Transverse colon (tissue), 4 donors: ENCODE data around the gene KCNMB1. TPM values are rescaled to one million over a fixed set of nuclear protein-coding genes. Genes with fewer than 3 reads are reported as not detected.

Source experiments
- DNase-seq: peaks from one replicate; pipeline ENCODE4 v3.0.0-alpha.2; 2019
- H3K27ac ChIP-seq, 4 donors: fragments of 200-600 bp; sonication (generic); 2 replicates each; pipeline ENCODE4 v1.5.1; 2016 to 2018; ENCODE audit warnings: inconsistent platforms in 4 of 4
- H3K27me3 ChIP-seq: fragments of 200-600 bp; sonication (generic); 2 replicates; pipeline ENCODE4 v1.5.1; 2017; ENCODE audit warnings: inconsistent platforms
- H3K36me3 ChIP-seq, 4 donors: fragments of 200-600 bp; sonication (generic); 2 replicates each; pipeline ENCODE4 v1.5.1; 2017 to 2019; ENCODE audit warnings: inconsistent platforms in 4 of 4
- H3K4me1 ChIP-seq, 4 donors: fragments of 200-600 bp; sonication (generic); 2 replicates each; pipeline ENCODE4 v1.5.1; 2017 to 2020; ENCODE audit warnings: inconsistent platforms in 4 of 4
- H3K4me3 ChIP-seq, 4 donors: fragments of 200-600 bp; sonication (generic); 1 replicate in 1 of 4; 2 replicates in 3 of 4; pipeline versions ENCODE4 v1.5.1 to v1.6.1; 2017 to 2019; ENCODE audit warnings: inconsistent platforms in 4 of 4
- H3K9me3 ChIP-seq, 2 donors: fragments of 200-600 bp; sonication (generic); 2 replicates each; pipeline ENCODE4 v1.5.1; 2017 to 2019; ENCODE audit warnings: inconsistent platforms in 2 of 2
- CTCF ChIP-seq, 5 experiments: fragments of 200-600 bp in 3 of 5; fragments of 450-650 bp in 2 of 5; sonication (generic) in 3 of 5; IDR thresholded peaks; 1 replicate in 2 of 5; 2 replicates in 3 of 5; pipeline ENCODE4 v1.5.1; 2016 to 2017; ENCODE audit warnings: antibody characterized with exemption in 5 of 5, inconsistent platforms in 3 of 5, mild to moderate bottlenecking in 2 of 5, moderate library complexity in 1 of 5
- EP300 ChIP-seq: sonication (generic); formaldehyde crosslinking; IDR thresholded peaks from one replicate; pipeline ENCODE4 v1.6.1; 2017; ENCODE audit warnings: antibody characterized with exemption, low read depth
- POLR2A ChIP-seq: fragments of 450-650 bp; IDR thresholded peaks from one replicate; pipeline ENCODE4 v1.6.1; 2016; ENCODE audit warnings: antibody characterized with exemption, mild to moderate bottlenecking, moderate library complexity
- POLR2AphosphoS5 ChIP-seq, 3 donors: sonication (generic); formaldehyde crosslinking; IDR thresholded peaks; one replicate each; pipeline ENCODE4 v1.6.1; 2016; ENCODE audit warnings: antibody characterized with exemption in 3 of 3
- WGBS, 2 donors: methylation state at CpG; one replicate each; pipeline ENCODE4 v1.1.5; 2018; ENCODE audit warnings: low coverage in 1 of 2; 5-methylcytosine and 5-hydroxymethylcytosine counted together
- in situ Hi-C, 4 donors: fragments of 200-750 bp; cut with MboI; loops; one replicate each; pipeline versions ENCODE4 v1.15.0 to v1.15.1; 2017; ENCODE audit warnings: low sequenced_read_pairs in 3 of 4, low pct_ligation_motif_present in 1 of 4, low pct_unique_long_range_greater_than_20kb in 1 of 4
- intact Hi-C: fragments of 100-400 bp; cut with DNase I; formaldehyde crosslinking; loops from one replicate; pipeline ENCODE4 v1.15.1; 2023; ENCODE audit warnings: low total_unique reads
- total RNA-seq, 4 donors: library from RNA; depleted of rRNA; stranded (reverse); fragments of >200 nt; gene quantifications; one replicate each; pipeline ENCODE4 v1.1.0, GENCODE V29; 2016

KCNMB1 gene
- total RNA-seq, 4 donors from 2014 or later = 6.0 to 17.2 (median 8.0) TPM

- H3K36me3 ChIP-seq = no peaks in the 10 kb centered on the region
- in situ Hi-C loops (no loop called here), intact Hi-C loops (no loop called here)
- H3K27ac ChIP-seq = no peak overlapping the region
- no peak for TF ChIP-seq EP300
- TF ChIP-seq POLR2A = no peak
- no peak for TF ChIP-seq CTCF (IDR thresholded peaks at IDR 0.05)
- no peak for TF ChIP-seq POLR2AphosphoS5 (IDR thresholded peaks at IDR 0.05)
- DNase-seq = no peak
- no peaks in the 10 kb centered on the region for H3K4me1 ChIP-seq
- H3K9me3 ChIP-seq = no peaks in the 10 kb centered on the region
- H3K4me3 ChIP-seq = no peak overlapping the region
- WGBS, 2 donors = 78 to 90% methylated on average over 2 to 5 of the region's 5 CpGs
- no peaks in the 10 kb centered on the region for H3K27me3 ChIP-seq
Observed at GRCh38 chr5:170368586-170368985, 20.6 kb downstream of the KCNMB1 start.

- Histone ChIP-seq H3K27me3 (no peaks in the 10 kb centered on the region), H3K4me1 (peaks cover 0 to 6% (median 0%) of the 10 kb centered on the region in 4 donors), H3K27ac (no peak overlapping the region), H3K4me3 (no peak overlapping the region), H3K36me3 (no peaks in the 10 kb centered on the region), H3K9me3 (no peaks in the 10 kb centered on the region)
- no peak for DNase-seq
- WGBS, 2 donors = 73 to 79% methylated on average over 2 to 3 of the region's 3 CpGs
- intact Hi-C loops (no loop called here), in situ Hi-C loops (no loop called here)
- TF ChIP-seq EP300 (no peak), POLR2A (no peak), POLR2AphosphoS5 (IDR thresholded peaks at IDR 0.05) (no peak), CTCF (IDR thresholded peaks at IDR 0.05) (no peak)
Observed at GRCh38 chr5:170366276-170366675, 22.9 kb downstream of the KCNMB1 start.

- Histone ChIP-seq H3K4me1 (peaks cover 0 to 6% (median 0%) of the 10 kb centered on the region in 4 donors), H3K27ac (no peak overlapping the region), H3K36me3 (no peaks in the 10 kb centered on the region), H3K4me3 (no peak overlapping the region), H3K9me3 (no peaks in the 10 kb centered on the region), H3K27me3 (no peaks in the 10 kb centered on the region)
- 69 to 100% methylated on average over 1 to 5 of the region's 5 CpGs for WGBS, 2 donors
- in situ Hi-C loops (no loop called here), intact Hi-C loops (no loop called here)
- no peak for DNase-seq
- TF ChIP-seq CTCF (IDR thresholded peaks at IDR 0.05) (no peak), POLR2A (no peak), EP300 (no peak)
Observed at GRCh38 chr5:170365831-170366230, 23.3 kb downstream of the KCNMB1 start.

- H3K36me3 ChIP-seq = no peaks in the 10 kb centered on the region
- in situ Hi-C loops (no loop called here), intact Hi-C loops (no loop called here)
- DNase-seq = no peak
- no peaks in the 10 kb centered on the region for H3K27me3 ChIP-seq
- H3K9me3 ChIP-seq = no peaks in the 10 kb centered on the region
- 87 to 100% methylated on average over 2 to 8 of the region's 8 CpGs for WGBS, 2 donors
- TF ChIP-seq POLR2AphosphoS5 (IDR thresholded peaks at IDR 0.05) = no peak
- no peak for TF ChIP-seq EP300
- no peak for TF ChIP-seq POLR2A
- TF ChIP-seq CTCF (IDR thresholded peaks at IDR 0.05) = no peak
- no peak overlapping the region for H3K4me3 ChIP-seq
- H3K4me1 ChIP-seq = peaks cover 0 to 6% (median 0%) of the 10 kb centered on the region in 4 donors
- no peak overlapping the region for H3K27ac ChIP-seq
Observed at GRCh38 chr5:170365011-170365410, 24.2 kb downstream of the KCNMB1 start.
